Common myeloid progenitor, CD34-positive (primary cell): Measurements from ENCODE around the gene HPX.
A peak's percentile ranks its signal among the peaks of the same experiment; 100 is the strongest.

Source experiments
- CTCF ChIA-PET: fragments of 350-600 bp; sonication (Branson Sonifier 250); formaldehyde crosslinking; loops from one replicate; lab custom pipeline; 2021; ENCODE audit warnings: antibody characterized with exemption; lab: Charles Lee
- POLR2A ChIA-PET: fragments of 350-600 bp; sonication (Branson Sonifier 250); formaldehyde crosslinking; loops from one replicate; lab custom pipeline; 2021; ENCODE audit warnings: antibody characterized with exemption; lab: Charles Lee
- DNase-seq, 3 donors: peaks; one replicate each; pipeline versions ENCODE4 v3.0.0 to v3.0.0-alpha.2; 2013
- H3K27ac ChIP-seq, 2 experiments: 1 replicate in 1 of 2; 2 replicates in 1 of 2; pipeline ENCODE4 v1.7.0; 2013; ENCODE audit warnings: inconsistent platforms in 2 of 2, low read length in 2 of 2, mild to moderate bottlenecking in 2 of 2, low read depth in 1 of 2, moderate library complexity in 1 of 2; ENCODE audit not compliant: severe bottlenecking in 2 of 2, insufficient read depth in 1 of 2, poor library complexity in 1 of 2
- H3K27me3 ChIP-seq, 5 experiments: replicated peaks in 2 of 5; 1 replicate in 3 of 5; 2 replicates in 2 of 5; pipeline versions ENCODE4 v1.6.1 to v1.7.0; 2013; ENCODE audit warnings: low read length in 4 of 5, mild to moderate bottlenecking in 2 of 5, moderate library complexity in 2 of 5, inconsistent platforms in 1 of 5; ENCODE audit not compliant: insufficient read depth in 5 of 5, control insufficient read depth in 4 of 5
- H3K36me3 ChIP-seq, 4 experiments: 1 replicate in 2 of 4; 2 replicates in 2 of 4; pipeline versions ENCODE4 v1.6.1 to v1.7.0; 2013; ENCODE audit warnings: low read length in 3 of 4, control low read depth in 1 of 4, mild to moderate bottlenecking in 1 of 4; ENCODE audit not compliant: control insufficient read depth in 4 of 4, insufficient read depth in 4 of 4
- H3K4me1 ChIP-seq, 4 experiments: 1 replicate in 3 of 4; 2 replicates in 1 of 4; pipeline versions ENCODE4 v1.6.1 to v1.7.1; 2013; ENCODE audit warnings: low read length in 3 of 4, mild to moderate bottlenecking in 3 of 4, control low read depth in 1 of 4, inconsistent platforms in 1 of 4, moderate library complexity in 1 of 4; ENCODE audit not compliant: control insufficient read depth in 4 of 4, insufficient read depth in 4 of 4; ENCODE audit errors: control extremely low read depth in 1 of 4
- H3K4me3 ChIP-seq, 7 experiments: 1 replicate in 4 of 7; 2 replicates in 3 of 7; pipeline versions ENCODE4 v1.5.1 to v1.7.0; 2013; ENCODE audit warnings: mild to moderate bottlenecking in 7 of 7, low read length in 6 of 7, moderate library complexity in 6 of 7, inconsistent platforms in 2 of 7, low read depth in 2 of 7, control low read depth in 1 of 7; ENCODE audit not compliant: insufficient read depth in 4 of 7, control insufficient read depth in 1 of 7; ENCODE audit errors: extremely low read depth in 1 of 7
- H3K9me3 ChIP-seq, 5 experiments: 1 replicate in 4 of 5; 2 replicates in 1 of 5; pipeline versions ENCODE4 v1.6.1 to v1.7.1; 2013; ENCODE audit warnings: low read length in 4 of 5, mild to moderate bottlenecking in 2 of 5, inconsistent platforms in 1 of 5, low read depth in 1 of 5, moderate library complexity in 1 of 5; ENCODE audit not compliant: control insufficient read depth in 4 of 5, insufficient read depth in 2 of 5; ENCODE audit errors: control extremely low read depth in 1 of 5
- WGBS: methylation state at CpG from one replicate; pipeline ENCODE4 v1.1.5; 2013; ENCODE audit not compliant: insufficient coverage; 5-methylcytosine and 5-hydroxymethylcytosine counted together

The HPX gene

GRCh38 chr11:6419009-6419631 is 21.7 kb downstream of the HPX start, which contains the start of gene APBB1:
APBB1 (minus strand) TSS chr11:6419094; CDS start chr11:6411347, 7,747 bp downstream.
- CTCF ChIA-PET = interaction anchor here (0.8 to 3.2 kb wide), 9 partner anchors 12 to 56 kb away, joined by 3 to 21 read pairs (median 5); partner anchors contain the start of gene HPX
- Histone ChIP-seq H3K9me3 (no peaks in the 10 kb centered on the region), H3K27ac (peak within 1 kb of the TSS in 1 of 2 experiments; percentile 59), H3K4me1 (peaks cover 3 to 18% (median 13%) of the 10 kb centered on the region in 4 experiments), H3K36me3 (no peaks in the 10 kb centered on the region), H3K4me3 (peak within 1 kb of the TSS; percentile 64 to 92 (median 82)), H3K27me3 (peaks cover 0 to 19% (median 1%) of the 10 kb centered on the region in 5 experiments)
- DNase-seq = peak; percentile 46 to 77 (median 72)
- POLR2A ChIA-PET = interaction anchor here (0.9 to 1.4 kb wide), 3 partner anchors 22 to 41 kb away, joined by 3 to 5 read pairs (median 3); partner anchors contain the start of gene SMPD1
- 0% methylated on average over 62 of the region's 75 CpGs for WGBS

- DNase-seq = peak; percentile 30 to 43 (median 31)
- Histone ChIP-seq H3K9me3 (no peaks in the 10 kb centered on the region), H3K4me1 (peaks cover 3 to 18% (median 13%) of the 10 kb centered on the region in 4 experiments), H3K27ac (no peak overlapping the region), H3K4me3 (peak overlapping the region; percentile 64 to 92 (median 82)), H3K36me3 (no peaks in the 10 kb centered on the region), H3K27me3 (peaks cover 0 to 23% (median 0%) of the 10 kb centered on the region in 5 experiments)
- CTCF ChIA-PET = interaction anchor here (1.5 to 3.2 kb wide), 7 partner anchors 13 to 39 kb away, joined by 3 to 21 read pairs (median 7); partner anchors contain the start of gene HPX
- WGBS = 1% methylated on average over 23 of the region's 38 CpGs
- POLR2A ChIA-PET = interaction anchor here (0.9 to 1.4 kb wide), 2 partner anchors 21 to 29 kb away, joined by 3 to 5 read pairs; partner anchors contain the start of gene SMPD1
These were observed 22.2 kb downstream of the HPX start for GRCh38 chr11:6418557-6419008.

- Histone ChIP-seq H3K27me3 (peaks cover 0 to 23% (median 0%) of the 10 kb centered on the region in 5 experiments), H3K9me3 (no peaks in the 10 kb centered on the region), H3K4me3 (peak overlapping the region in 5 of 7 experiments; percentile 32 to 92 (median 82)), H3K36me3 (no peaks in the 10 kb centered on the region), H3K27ac (no peak overlapping the region), H3K4me1 (peaks cover 3 to 18% (median 13%) of the 10 kb centered on the region in 4 experiments)
- 58% methylated on average over 6 of the region's 7 CpGs for WGBS
- ChIA-PET POLR2A (no interaction called here), CTCF (interaction anchor here (1.2 to 3.2 kb wide), 6 partner anchors 13 to 39 kb away, joined by 3 to 21 read pairs (median 8); partner anchors contain the start of gene HPX)
- no peak for DNase-seq
These were observed 22.8 kb downstream of the HPX start for GRCh38 chr11:6417907-6418556.

- ChIA-PET CTCF (no interaction called here), POLR2A (interaction anchor here (0.7 kb wide), 1 partner anchor 26 kb away, joined by 3 read pairs; the partner anchor contains the start of gene SMPD1)
- peaks cover 0 to 5% (median 0%) of the 10 kb centered on the region in 4 experiments for H3K36me3 ChIP-seq
- WGBS = 95% methylated on average over 6 of the region's 6 CpGs
- no peak overlapping the region for H3K27ac ChIP-seq
- H3K27me3 ChIP-seq = peaks cover 0 to 21% (median 0%) of the 10 kb centered on the region in 5 experiments
- peaks cover 3 to 18% (median 13%) of the 10 kb centered on the region in 4 experiments for H3K4me1 ChIP-seq
- no peaks in the 10 kb centered on the region for H3K9me3 ChIP-seq
- no peak for DNase-seq
- no peak overlapping the region for H3K4me3 ChIP-seq
These were observed 25.0 kb downstream of the HPX start for GRCh38 chr11:6415797-6416196.

GRCh38 chr11:6414874-6415328 is 25.9 kb downstream of the HPX start:
- no peak for DNase-seq
- CTCF ChIA-PET = no interaction called here

GRCh38 chr11:6413791-6414201 is 27.0 kb downstream of the HPX start:
- H3K4me1 ChIP-seq = peaks cover 0 to 8% (median 6%) of the 10 kb centered on the region in 4 experiments
- no peak overlapping the region for H3K27ac ChIP-seq
- no peak overlapping the region for H3K4me3 ChIP-seq
- H3K9me3 ChIP-seq = no peaks in the 10 kb centered on the region
- H3K36me3 ChIP-seq = peaks cover 0 to 9% (median 0%) of the 10 kb centered on the region in 4 experiments
- POLR2A ChIA-PET = no interaction called here
- CTCF ChIA-PET = interaction anchor here (0.8 kb wide), 2 partner anchors 12 to 51 kb away, joined by 3 read pairs; no protein-coding TSS in a partner anchor
- no peak for DNase-seq
- H3K27me3 ChIP-seq = peaks cover 0 to 15% (median 0%) of the 10 kb centered on the region in 5 experiments
- 95% methylated on average over 12 of the region's 12 CpGs for WGBS

More at GRCh38 chr11:6414874-6415328, 25.9 kb downstream of the HPX start:
- Histone ChIP-seq H3K36me3 (peaks cover 0 to 9% (median 0%) of the 10 kb centered on the region in 4 experiments), H3K4me3 (no peak overlapping the region), H3K4me1 (peaks cover 3 to 18% (median 11%) of the 10 kb centered on the region in 4 experiments), H3K9me3 (no peaks in the 10 kb centered on the region), H3K27ac (no peak overlapping the region), H3K27me3 (peaks cover 0 to 20% (median 0%) of the 10 kb centered on the region in 5 experiments)
- 90% methylated on average over 2 of the region's 3 CpGs for WGBS
- POLR2A ChIA-PET = no interaction called here
